Bronchial epithelial cell (primary cell): Measurements from ENCODE around the gene SAMHD1. TPM values are rescaled to one million over a fixed set of nuclear protein-coding genes. Genes with fewer than 3 reads are reported as not detected.
"Not testable (repeated sequence)": the region's sequence is repeated elsewhere in the genome, so short reads cannot be mapped to it uniquely, and the experiment has no call there.

Experiments
- DNase-seq: peaks from one replicate; pipeline ENCODE4 v3.0.0-alpha.2; 2010; ENCODE audit warnings: low read depth
- FAIRE-seq: peaks from 2 replicates; lab custom pipeline; 2011; peaks lifted over from hg19 to GRCh38; lab: Jason Lieb, UNC
- H3K27me3 ChIP-seq: 2 replicates; pipeline ENCODE4 v1.5.1; 2011; ENCODE audit warnings: low read length; ENCODE audit not compliant: control insufficient read depth, insufficient read depth
- H3K36me3 ChIP-seq: 2 replicates; pipeline ENCODE4 v1.5.1; 2011; ENCODE audit warnings: low read length; ENCODE audit not compliant: control insufficient read depth, insufficient read depth
- H3K4me3 ChIP-seq: 2 replicates; pipeline ENCODE4 v1.5.1; 2011; ENCODE audit warnings: mild to moderate bottlenecking, low read depth, low read length, control low read depth
- total RNA-seq: library from RNA; depleted of rRNA; stranded (reverse); fragments of >200 nt; gene quantifications from 2 replicates; pipeline ENCODE4 v1.2.1, GENCODE V29; 2014
- TF ChIP-seq, protein P1 (sequence below): IDR thresholded peaks from 2 replicates; pipeline ENCODE4 v1.5.1; 2011; ENCODE audit warnings: mild to moderate bottlenecking, moderate library complexity, low read length, control low read depth, inconsistent platforms; ENCODE audit not compliant: insufficient read depth, severe bottlenecking

Gene SAMHD1
- total RNA-seq, 1 donor from 2014 or later: 1.8 TPM

DNA sequence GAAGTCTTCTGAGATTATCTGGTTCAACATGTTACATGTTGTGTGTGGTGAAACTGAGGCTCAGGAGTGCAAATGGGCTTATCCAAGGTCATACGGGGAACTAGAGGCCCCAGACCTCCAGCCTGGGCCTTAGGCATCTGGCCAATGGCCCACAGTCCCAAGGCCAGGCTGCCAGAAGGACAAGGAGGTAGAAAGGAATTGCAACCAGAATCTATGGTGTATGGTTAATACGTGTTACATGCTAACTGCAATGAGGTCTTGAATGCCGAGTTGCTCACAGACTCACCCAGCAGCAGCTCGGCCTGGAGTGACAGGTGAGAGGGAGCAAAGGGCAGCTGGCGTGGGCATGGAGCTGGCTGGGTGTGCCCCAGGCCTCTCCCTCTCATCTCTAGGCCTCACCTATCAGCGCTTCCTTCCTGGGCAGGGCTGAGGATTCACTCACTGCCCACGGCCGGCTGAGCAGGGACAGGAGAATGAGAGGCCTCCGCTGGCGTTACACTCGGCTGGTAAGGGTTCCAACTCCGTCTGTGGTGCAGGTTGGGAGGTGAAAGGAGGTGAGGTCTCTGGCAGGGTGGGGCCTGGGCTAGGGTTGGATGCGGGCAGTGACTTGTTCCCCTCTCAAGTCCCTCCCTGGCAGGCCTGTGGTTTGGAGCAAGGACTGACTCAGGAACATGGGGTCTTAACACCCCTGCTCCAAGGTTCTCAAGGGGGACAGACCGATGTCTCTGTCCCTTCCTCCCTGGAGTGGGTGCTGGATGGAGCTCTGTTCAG, 75.6 kb downstream of the SAMHD1 start, which contains the start of gene TLDC2:
TSS of gene TLDC2 (plus strand) at position 437 of the 771 bp plus-strand sequence. CDS start at position 474, 37 bp downstream.
- Histone ChIP-seq H3K4me3 (no peak within 1 kb of the TSS), H3K36me3 (no peaks in the 10 kb centered on the region), H3K27me3 (no peaks in the 10 kb centered on the region)
- TF ChIP-seq, protein P1, sequence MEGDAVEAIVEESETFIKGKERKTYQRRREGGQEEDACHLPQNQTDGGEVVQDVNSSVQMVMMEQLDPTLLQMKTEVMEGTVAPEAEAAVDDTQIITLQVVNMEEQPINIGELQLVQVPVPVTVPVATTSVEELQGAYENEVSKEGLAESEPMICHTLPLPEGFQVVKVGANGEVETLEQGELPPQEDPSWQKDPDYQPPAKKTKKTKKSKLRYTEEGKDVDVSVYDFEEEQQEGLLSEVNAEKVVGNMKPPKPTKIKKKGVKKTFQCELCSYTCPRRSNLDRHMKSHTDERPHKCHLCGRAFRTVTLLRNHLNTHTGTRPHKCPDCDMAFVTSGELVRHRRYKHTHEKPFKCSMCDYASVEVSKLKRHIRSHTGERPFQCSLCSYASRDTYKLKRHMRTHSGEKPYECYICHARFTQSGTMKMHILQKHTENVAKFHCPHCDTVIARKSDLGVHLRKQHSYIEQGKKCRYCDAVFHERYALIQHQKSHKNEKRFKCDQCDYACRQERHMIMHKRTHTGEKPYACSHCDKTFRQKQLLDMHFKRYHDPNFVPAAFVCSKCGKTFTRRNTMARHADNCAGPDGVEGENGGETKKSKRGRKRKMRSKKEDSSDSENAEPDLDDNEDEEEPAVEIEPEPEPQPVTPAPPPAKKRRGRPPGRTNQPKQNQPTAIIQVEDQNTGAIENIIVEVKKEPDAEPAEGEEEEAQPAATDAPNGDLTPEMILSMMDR: no peak
- DNase-seq (no peak), FAIRE-seq (no peak)

DNA sequence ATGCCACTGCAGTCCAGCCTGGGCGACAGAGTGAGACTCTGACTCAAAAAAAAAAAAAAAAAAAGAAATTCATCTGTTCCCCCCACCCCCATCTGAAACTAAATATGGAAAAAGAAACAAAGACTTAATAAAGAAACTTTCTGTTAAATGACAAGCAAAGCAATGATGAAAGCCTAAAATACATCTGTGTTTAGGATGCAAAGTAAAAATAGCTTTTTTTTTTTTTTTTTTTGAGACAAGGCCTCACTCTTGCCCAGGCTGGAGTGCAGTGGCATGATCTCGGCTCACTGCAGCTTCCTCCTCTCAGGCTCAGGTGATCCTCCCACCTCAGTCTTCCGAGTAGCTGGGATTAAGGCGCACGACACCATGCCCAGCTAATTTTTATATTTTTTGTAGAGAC, 76.4 kb downstream of the SAMHD1 start:
- not testable (repeated sequence) for H3K36me3 ChIP-seq, FAIRE-seq, DNase-seq, H3K4me3 ChIP-seq, H3K27me3 ChIP-seq

DNA sequence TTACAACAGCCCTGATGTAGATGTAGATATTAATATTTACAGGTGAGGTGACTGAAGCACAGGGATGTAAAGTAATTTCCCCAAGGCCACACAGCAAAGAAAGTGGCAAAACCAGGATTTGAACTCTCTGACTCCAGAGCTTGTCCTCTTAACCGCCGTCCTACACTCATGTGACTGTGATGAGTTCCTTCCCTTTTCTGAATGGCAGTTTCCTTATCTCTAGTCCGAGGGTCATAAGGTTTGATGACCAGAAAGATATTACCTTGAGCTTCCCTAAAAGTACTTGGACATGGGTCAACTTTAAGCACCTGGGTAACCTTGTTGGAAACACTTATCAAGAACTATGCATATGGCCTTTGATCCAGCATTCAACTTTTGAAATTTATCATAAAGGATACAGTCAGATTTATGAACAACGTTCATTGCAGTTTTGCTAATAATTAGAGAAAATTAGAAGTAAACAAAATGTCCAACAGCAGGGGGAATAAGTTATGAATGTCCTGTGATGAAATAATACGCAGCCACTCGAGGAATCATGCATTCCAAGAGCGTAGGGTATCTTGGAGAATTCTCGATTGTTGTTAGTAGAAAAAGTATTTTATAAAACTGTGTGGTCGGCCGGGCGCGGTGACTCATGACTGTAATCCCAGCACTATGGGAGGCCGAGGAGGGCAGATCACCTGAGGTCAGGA, 77.9 kb downstream of the SAMHD1 start:
- no peak overlapping the region for H3K4me3 ChIP-seq
- DNase-seq (no peak), FAIRE-seq (no peak)
- TF ChIP-seq, protein P1: no peak
- H3K36me3 ChIP-seq: no peaks in the 10 kb centered on the region
- H3K27me3 ChIP-seq: no peaks in the 10 kb centered on the region

DNA sequence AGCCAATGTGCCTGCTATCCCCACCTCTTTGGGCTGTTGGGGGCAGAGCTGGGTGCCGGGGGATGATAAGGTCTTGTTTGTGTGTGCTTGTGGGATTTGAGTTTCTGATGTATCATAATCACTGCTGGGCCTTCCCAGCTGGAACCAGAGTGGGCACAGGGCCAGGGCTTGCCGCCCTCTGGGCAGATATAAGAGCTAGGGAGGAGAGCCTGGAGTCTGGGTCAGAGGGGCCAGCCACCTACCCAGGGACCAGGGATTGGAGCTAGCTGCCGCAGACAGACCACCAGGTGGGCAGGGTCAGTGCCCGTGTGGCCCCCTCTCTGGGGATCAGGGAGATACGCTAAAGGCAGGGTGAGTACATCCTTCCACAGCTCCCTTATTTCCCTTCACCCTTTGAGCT, 78.7 kb downstream of the SAMHD1 start:
- FAIRE-seq (no peak), DNase-seq (no peak)
- no peaks in the 10 kb centered on the region for H3K27me3 ChIP-seq
- H3K4me3 ChIP-seq: no peak overlapping the region
- TF ChIP-seq, protein P1: no peak
- no peaks in the 10 kb centered on the region for H3K36me3 ChIP-seq

DNA sequence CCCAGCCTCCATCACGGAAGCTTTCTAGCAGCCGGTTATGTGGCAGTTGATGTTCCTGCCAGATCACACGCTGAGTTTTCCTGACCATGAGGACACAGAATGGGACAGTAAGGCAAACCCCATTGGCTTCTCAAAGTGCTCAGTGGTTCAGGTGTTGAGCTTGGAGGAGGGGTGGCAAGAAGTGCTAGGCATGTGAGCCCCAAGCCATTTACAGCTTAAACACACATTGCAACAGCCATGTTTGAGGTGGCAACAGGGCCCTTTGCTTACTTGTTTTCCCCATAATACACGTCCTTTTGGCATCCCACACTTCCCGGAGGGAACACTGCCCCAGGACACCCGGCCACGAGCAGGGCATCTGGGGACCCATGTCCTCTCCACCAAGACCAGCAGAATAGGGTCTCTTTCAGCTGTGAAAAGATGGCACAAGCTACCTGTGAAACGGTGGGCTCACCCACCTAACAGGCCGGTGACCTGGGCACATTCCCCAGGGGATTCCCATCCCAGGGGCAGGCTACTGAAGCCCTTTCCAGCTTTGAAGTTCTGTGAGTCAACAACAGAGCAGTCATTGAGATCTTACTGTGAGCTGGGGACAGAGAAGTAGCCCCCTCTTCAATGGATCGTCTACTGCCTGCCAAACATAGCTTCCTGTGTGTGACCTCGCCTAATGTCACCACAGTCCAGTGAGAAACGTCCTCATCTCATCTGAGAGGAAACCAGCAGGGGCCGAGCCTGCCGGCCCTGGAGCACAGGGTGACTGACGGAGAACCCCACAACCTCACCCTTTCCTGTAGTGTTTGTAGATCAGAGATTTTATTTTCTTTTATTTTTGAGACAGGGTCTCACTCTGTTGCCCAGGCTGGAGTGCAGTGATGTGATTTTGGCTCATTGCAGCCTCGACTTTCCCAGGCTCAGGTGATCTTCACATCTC, 79.6 kb downstream of the SAMHD1 start:
- FAIRE-seq (no peak), DNase-seq (no peak)
- Histone ChIP-seq H3K27me3 (no peaks in the 10 kb centered on the region), H3K36me3 (no peaks in the 10 kb centered on the region), H3K4me3 (no peak overlapping the region)
- TF ChIP-seq, protein P1: no peak
